WI38 (cell line): ENCODE results near the gene RAD51C.
"Not testable (repeated sequence)": the region's sequence is repeated elsewhere in the genome, so short reads cannot be mapped to it uniquely, and the experiment has no call there.

ENCODE experiments used
- H3K4me3 ChIP-seq: 2 replicates; pipeline ENCODE4 v1.5.1; 2011; ENCODE audit warnings: low read depth, mild to moderate bottlenecking, control low read depth, low read length
- TF ChIP-seq, protein P1 (sequence below): IDR thresholded peaks from 2 replicates; pipeline ENCODE4 v1.5.1; 2012; ENCODE audit warnings: low read depth, mild to moderate bottlenecking, control low read depth, low read length

RAD51C gene

DNA sequence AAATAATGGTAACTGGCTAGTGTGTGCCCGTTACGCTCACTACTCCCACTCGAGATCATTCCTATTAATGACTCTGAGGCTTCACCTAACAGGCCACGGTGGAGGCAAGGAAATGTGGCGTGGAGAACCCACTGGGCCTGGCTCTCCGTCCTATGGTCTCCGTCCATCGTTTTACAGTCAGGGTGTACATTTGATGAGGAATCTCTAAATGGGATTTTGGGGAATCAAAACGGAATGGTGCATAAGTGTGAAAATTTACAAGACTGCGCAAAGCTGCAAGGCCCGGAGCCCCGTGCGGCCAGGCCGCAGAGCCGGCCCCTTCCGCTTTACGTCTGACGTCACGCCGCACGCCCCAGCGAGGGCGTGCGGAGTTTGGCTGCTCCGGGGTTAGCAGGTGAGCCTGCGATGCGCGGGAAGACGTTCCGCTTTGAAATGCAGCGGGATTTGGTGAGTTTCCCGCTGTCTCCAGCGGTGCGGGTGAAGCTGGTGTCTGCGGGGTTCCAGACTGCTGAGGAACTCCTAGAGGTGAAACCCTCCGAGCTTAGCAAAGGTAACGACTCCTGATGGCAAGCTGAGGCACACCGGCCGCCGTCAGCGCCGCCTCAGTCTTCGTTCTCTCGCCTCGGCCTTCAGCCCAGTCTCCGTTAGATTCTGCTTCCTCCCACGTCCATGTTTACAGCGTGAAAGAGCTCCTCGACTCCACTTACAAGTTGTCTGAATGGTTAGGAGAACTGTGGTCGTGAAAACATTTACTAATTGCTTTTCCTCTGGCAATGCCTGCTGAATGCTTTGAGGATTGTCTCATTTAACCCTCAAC, at the start of gene RAD51C:
Gene RAD51C (plus strand): TSS at position 364 of the 817 bp plus-strand sequence. CDS start 42 bp downstream, at position 406.
- TF ChIP-seq, protein P1, sequence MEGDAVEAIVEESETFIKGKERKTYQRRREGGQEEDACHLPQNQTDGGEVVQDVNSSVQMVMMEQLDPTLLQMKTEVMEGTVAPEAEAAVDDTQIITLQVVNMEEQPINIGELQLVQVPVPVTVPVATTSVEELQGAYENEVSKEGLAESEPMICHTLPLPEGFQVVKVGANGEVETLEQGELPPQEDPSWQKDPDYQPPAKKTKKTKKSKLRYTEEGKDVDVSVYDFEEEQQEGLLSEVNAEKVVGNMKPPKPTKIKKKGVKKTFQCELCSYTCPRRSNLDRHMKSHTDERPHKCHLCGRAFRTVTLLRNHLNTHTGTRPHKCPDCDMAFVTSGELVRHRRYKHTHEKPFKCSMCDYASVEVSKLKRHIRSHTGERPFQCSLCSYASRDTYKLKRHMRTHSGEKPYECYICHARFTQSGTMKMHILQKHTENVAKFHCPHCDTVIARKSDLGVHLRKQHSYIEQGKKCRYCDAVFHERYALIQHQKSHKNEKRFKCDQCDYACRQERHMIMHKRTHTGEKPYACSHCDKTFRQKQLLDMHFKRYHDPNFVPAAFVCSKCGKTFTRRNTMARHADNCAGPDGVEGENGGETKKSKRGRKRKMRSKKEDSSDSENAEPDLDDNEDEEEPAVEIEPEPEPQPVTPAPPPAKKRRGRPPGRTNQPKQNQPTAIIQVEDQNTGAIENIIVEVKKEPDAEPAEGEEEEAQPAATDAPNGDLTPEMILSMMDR = no peak
- H3K4me3 ChIP-seq = peak within 1 kb of the TSS; percentile 81

DNA sequence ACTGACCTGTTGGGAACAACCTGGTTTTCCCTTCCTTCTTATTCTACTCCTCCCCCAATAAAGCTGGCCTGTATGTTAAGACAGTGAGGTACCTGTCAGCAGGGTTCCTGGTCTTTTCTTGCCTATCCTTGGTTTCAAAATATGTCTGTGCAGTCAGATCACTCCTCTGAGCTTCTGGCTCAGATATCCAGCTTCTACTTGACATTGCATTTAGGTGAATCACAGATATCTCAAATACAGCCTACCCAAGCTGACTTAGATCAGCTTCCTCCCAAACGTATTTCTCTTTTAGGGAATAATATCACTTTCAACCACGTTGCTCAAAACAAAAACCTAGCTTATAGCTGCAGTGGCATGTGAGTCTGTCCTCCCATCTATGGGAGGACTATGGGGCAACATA, 49.3 kb upstream of the RAD51C start:
- TF ChIP-seq, protein P1 = no peak
- no peak overlapping the region for H3K4me3 ChIP-seq

DNA sequence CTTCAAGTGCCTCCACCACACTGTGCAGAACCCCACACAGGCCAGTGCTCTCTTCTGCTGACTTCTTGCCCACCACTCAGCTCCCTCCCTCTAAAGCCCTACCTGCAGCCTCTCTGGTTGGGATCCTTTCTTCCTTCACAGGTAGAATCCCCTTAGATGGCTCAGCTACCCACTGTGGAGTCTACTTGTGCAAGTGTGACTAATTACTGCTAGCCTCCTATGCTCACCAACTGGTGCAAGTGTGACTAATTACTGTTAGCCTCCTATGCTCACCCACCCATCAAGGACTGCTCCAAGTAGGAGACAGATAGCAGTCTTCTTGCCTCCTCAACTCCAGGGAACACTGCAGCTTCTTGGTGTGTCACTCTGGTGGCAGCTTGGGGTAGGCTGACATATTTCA, 44.2 kb upstream of the RAD51C start:
- TF ChIP-seq, protein P1 = no peak
- H3K4me3 ChIP-seq = no peak overlapping the region

DNA sequence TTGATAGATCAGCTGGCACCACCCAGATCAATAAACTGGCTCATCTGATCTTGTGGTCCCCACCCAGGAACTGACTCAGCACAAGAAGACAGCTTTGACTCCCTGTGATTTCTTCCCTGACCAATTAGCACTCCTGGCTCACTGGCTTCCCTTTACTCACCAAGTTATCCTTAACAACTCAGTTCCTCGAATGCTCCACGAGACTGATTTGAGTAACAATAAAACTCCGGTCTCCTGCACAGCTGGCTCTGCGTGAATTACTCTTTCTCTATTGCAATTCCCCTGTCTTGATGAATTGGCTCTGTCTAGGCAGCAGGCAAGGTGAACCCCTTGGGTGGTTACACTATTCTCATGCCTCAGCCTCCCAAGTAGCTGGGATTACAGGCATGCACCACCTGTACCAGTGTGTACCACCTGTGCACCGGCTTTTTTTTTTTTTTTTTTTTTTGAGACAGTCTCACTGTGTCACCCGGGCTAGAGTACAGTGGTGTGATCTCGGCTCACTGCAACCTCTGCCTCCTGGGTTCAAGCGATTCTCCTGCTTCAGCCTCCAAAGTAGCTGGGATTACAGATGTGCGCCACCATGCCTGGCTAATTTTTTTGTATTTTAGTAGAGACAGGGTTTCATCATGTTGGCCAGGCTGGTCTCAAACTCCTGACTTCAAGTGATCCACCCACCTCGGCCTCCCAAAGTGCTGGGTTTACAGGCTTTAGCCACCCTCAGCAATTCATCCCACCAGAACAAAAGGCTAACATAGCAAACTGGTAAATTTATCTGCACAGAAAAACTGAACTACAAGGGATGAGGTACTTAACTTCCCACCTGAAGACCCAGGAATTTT, 34.2 kb upstream of the RAD51C start:
- not testable (repeated sequence) for H3K4me3 ChIP-seq

DNA sequence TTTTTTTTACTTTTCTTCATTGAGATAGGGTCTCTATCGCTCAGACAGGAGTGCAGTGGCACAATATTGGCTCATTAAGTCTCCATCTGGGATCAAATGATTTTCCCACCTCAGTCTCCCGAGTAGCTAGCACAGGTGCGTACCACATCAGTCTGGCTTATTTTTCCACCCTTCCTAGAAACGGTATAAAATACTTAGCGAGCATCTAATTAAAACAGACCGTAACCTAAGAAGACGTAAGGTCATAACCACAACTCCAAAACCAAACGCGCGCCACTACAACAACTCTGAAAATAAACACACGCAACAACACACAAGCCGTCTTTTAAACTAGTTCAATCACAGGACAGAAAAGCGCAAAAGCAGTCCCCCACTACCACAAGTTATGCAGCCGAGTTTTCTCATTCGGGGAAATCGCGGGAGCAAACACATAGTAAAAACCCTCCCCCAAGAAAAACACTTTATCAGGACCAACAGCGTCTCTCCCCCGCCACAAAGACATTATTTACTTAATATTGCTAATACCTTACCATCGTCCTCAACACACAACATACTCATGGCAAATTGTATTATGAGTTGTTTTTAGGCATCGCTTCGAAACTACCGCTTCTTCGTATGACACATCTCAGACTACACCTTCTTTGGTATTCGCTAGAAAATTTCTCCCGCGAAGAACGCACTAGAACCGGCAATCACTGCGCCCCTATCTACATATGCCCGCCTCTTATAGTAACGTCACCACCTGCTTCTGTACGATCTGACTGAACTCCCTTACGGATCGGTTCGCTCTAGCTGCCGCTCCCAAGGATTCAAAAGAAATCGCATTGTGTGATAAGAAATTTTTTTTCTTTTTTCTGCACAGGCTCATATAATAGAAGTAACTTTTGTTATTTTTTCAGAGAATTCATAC, 33.3 kb upstream of the RAD51C start:
- peak overlapping the region; percentile 14 for H3K4me3 ChIP-seq
- TF ChIP-seq, protein P1 = no peak

DNA sequence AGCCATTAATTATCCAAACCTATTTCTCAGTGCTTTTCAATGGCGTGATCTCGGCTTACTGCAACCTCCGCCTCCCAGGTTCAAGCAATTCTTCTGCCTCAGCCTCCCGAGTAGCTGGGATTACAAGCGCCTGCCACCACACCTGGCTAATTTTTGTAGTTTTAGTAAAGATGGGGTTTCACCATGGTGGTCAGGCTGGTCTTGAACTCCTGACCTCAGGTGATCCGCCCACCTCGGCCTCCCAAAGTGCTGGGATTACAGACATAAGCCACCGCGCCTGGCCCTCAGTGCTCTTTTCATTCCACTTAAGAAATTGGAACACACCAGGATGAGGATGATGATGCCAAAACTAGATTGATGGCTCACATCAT, 32.7 kb upstream of the RAD51C start:
- H3K4me3 ChIP-seq = peak overlapping the region; percentile 14

DNA sequence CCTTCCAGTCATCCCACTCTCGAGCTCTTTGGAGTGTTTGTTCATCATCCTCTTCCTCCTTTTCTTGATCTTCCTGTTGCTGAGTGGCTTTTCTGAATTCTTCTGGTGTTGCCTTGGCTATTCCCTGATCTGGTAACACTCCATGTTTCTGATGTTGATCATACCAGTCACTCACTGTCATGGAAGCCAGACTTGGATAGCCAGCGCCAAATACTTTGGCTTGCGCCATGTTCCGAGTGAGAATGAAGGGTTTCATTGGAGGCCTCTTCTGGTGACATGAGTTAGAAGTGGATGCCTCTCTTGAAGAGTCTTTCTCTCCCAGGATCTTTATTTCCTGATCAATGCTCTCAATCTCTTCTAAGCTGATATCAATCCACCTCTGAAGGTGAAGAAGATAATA, 31.8 kb upstream of the RAD51C start:
- no peak overlapping the region for H3K4me3 ChIP-seq
- TF ChIP-seq, protein P1 = no peak
